HG03442 (cell line): Measurements from ENCODE around the gene ECD.

Experiments used
- ATAC-seq: cut with Tn5 transposase; IDR thresholded peaks from one replicate; pipeline ENCODE4 v1.9.1; 2021; ENCODE audit warnings: mild to moderate bottlenecking, moderate library complexity; ENCODE audit not compliant: unreplicated experiment

The ECD gene

GRCh38 chr10:73167783-73168464 lies at the start of gene ECD, which contains the start of gene FAM149B1:
Gene ECD (minus strand): TSS chr10:73168008. CDS start chr10:73163937, 4,071 bp downstream.
Gene FAM149B1 (plus strand): TSS chr10:73168119. CDS start chr10:73168340, 221 bp downstream.
- peak; percentile 87 for ATAC-seq

GRCh38 chr10:73215749-73216148 lies 47.9 kb upstream of the ECD start:
- no peak for ATAC-seq

- no peak for ATAC-seq
These were observed 43.5 kb upstream of the ECD start for GRCh38 chr10:73211106-73211811.

- ATAC-seq = no peak
These were observed 42.7 kb upstream of the ECD start for GRCh38 chr10:73210395-73211105.

- no peak for ATAC-seq
These were observed 41.9 kb upstream of the ECD start for GRCh38 chr10:73209705-73210104.

GRCh38 chr10:73207883-73208282 lies 40.1 kb upstream of the ECD start:
- ATAC-seq = no peak

GRCh38 chr10:73206385-73206784 lies 38.6 kb upstream of the ECD start:
- no peak for ATAC-seq

GRCh38 chr10:73205890-73206289 lies 38.1 kb upstream of the ECD start:
- no peak for ATAC-seq

GRCh38 chr10:73205081-73205480 lies 37.3 kb upstream of the ECD start:
- ATAC-seq = no peak

GRCh38 chr10:73190188-73190587 lies 22.4 kb upstream of the ECD start:
- ATAC-seq = no peak

GRCh38 chr10:73186266-73186665 lies 18.5 kb upstream of the ECD start:
- ATAC-seq = no peak

- no peak for ATAC-seq
These were observed 16.0 kb upstream of the ECD start for GRCh38 chr10:73183667-73184281.

GRCh38 chr10:73182568-73182967 lies 14.8 kb upstream of the ECD start:
- no peak for ATAC-seq

GRCh38 chr10:73174148-73174925 lies 6.5 kb upstream of the ECD start:
- ATAC-seq = no peak

- ATAC-seq = no peak
These were observed 5.1 kb upstream of the ECD start for GRCh38 chr10:73172867-73173266.

- no peak for ATAC-seq
These were observed 1.5 kb upstream of the ECD start for GRCh38 chr10:73169320-73169719.

GRCh38 chr10:73168465-73168803 lies 626 bp upstream of the ECD start:
- ATAC-seq = no peak

GRCh38 chr10:73167458-73167782 lies 388 bp downstream of the ECD start:
- no peak for ATAC-seq

- ATAC-seq = no peak
These were observed 836 bp downstream of the ECD start for GRCh38 chr10:73166972-73167371.

- no peak for ATAC-seq
These were observed 4.7 kb downstream of the ECD start for GRCh38 chr10:73163096-73163495.

GRCh38 chr10:73161662-73162061 lies 6.1 kb downstream of the ECD start:
- ATAC-seq = no peak
